Mucosa of stomach (tissue), 1 donor: ENCODE results near the gene PPP1R3F.
A peak's percentile ranks its signal among the peaks of the same experiment; 100 is the strongest.

ENCODE experiments used
- H3K27me3 ChIP-seq: one replicate; pipeline ENCODE4 v1.7.0; 2013; ENCODE audit warnings: mild to moderate bottlenecking, low read length; ENCODE audit not compliant: control insufficient read depth, insufficient read depth
- H3K36me3 ChIP-seq: one replicate; pipeline ENCODE4 v1.7.0; 2013; ENCODE audit warnings: low read length; ENCODE audit not compliant: control insufficient read depth, insufficient read depth
- H3K4me1 ChIP-seq: one replicate; pipeline ENCODE4 v1.7.0; 2013; ENCODE audit warnings: mild to moderate bottlenecking, low read length; ENCODE audit not compliant: control insufficient read depth, insufficient read depth
- H3K4me3 ChIP-seq: one replicate; pipeline ENCODE4 v1.7.0; 2013; ENCODE audit warnings: low read length
- H3K9ac ChIP-seq: one replicate; pipeline ENCODE4 v1.7.0; 2013; ENCODE audit warnings: mild to moderate bottlenecking, low read length, moderate library complexity
- H3K9me3 ChIP-seq: one replicate; pipeline ENCODE4 v1.7.0; 2013; ENCODE audit warnings: mild to moderate bottlenecking, low read length, moderate library complexity; ENCODE audit not compliant: control insufficient read depth
- donor health status: Pancreatic carcinoma.

The PPP1R3F gene

GRCh38 chrX:49269767-49270248 is at the start of gene PPP1R3F:
TSS of gene PPP1R3F (plus strand) at chrX:49269793. CDS start at chrX:49269870, 77 bp downstream.
- Histone ChIP-seq H3K9ac (peak within 1 kb of the TSS; percentile 76), H3K36me3 (no peaks in the 10 kb centered on the region), H3K4me1 (peaks cover 22% of the 10 kb centered on the region), H3K4me3 (peak within 1 kb of the TSS; percentile 63), H3K27me3 (no peaks in the 10 kb centered on the region), H3K9me3 (no peaks in the 10 kb centered on the region)

GRCh38 chrX:49220100-49220499 is 49.5 kb upstream of the PPP1R3F start:
- H3K36me3 ChIP-seq: no peaks in the 10 kb centered on the region
- H3K4me3 ChIP-seq: no peak overlapping the region
- H3K9ac ChIP-seq: no peak overlapping the region
- no peaks in the 10 kb centered on the region for H3K27me3 ChIP-seq
- H3K4me1 ChIP-seq: no peaks in the 10 kb centered on the region
- no peaks in the 10 kb centered on the region for H3K9me3 ChIP-seq

DNA sequence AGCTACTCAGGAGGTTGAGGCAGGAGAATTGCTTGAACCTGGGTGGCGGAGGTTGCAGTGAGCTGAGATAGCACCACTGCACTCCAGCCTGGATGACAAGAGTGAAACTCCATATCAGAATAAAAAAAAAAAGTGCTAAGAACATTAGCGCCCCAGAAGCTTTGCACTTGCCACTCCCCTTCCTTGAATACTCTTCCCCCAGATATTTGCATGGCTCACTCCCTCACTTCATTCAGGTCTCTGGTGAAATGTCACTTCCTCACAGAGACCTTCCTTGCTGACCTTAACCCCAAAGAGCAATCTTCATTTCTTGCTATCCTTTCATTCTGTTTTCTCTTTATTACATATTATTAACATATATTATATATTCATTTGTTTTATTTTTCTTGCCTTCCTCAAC is 47.7 kb upstream of the PPP1R3F start:
- Histone ChIP-seq H3K9me3 (no peaks in the 10 kb centered on the region), H3K4me1 (no peaks in the 10 kb centered on the region), H3K4me3 (no peak overlapping the region), H3K27me3 (no peaks in the 10 kb centered on the region), H3K36me3 (no peaks in the 10 kb centered on the region), H3K9ac (no peak overlapping the region)

GRCh38 chrX:49225858-49226257 is 43.7 kb upstream of the PPP1R3F start:
- Histone ChIP-seq H3K4me3 (no peak overlapping the region), H3K36me3 (no peaks in the 10 kb centered on the region), H3K27me3 (no peaks in the 10 kb centered on the region), H3K4me1 (no peaks in the 10 kb centered on the region), H3K9me3 (no peaks in the 10 kb centered on the region), H3K9ac (no peak overlapping the region)

DNA sequence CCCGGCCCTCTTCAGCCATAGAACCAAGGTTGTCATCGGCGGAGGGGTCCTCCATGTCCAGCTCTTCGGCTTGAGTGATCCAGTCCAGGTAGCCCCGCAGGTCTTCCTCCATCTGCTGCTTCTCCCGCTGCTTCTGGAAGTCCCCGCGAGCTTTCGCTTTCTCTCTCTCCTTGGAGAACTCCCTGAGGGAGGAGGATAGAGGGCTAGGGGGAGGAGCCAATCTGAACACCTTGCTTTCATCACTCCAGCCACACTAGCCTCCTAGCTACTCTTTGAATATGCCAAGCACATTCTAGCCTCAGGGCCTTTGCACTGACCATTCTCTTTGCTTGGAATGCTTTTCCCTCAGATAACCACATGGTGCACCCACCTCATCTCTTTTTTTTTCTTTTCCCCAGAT is 42.6 kb upstream of the PPP1R3F start:
- Histone ChIP-seq H3K9ac (no peak overlapping the region), H3K27me3 (no peaks in the 10 kb centered on the region), H3K36me3 (no peaks in the 10 kb centered on the region), H3K9me3 (no peaks in the 10 kb centered on the region), H3K4me1 (no peaks in the 10 kb centered on the region), H3K4me3 (no peak overlapping the region)

- no peaks in the 10 kb centered on the region for H3K36me3 ChIP-seq
- no peaks in the 10 kb centered on the region for H3K27me3 ChIP-seq
- no peak overlapping the region for H3K4me3 ChIP-seq
- no peaks in the 10 kb centered on the region for H3K4me1 ChIP-seq
- no peak overlapping the region for H3K9ac ChIP-seq
- no peaks in the 10 kb centered on the region for H3K9me3 ChIP-seq
Measured at GRCh38 chrX:49227726-49228125, 41.9 kb upstream of the PPP1R3F start.

DNA sequence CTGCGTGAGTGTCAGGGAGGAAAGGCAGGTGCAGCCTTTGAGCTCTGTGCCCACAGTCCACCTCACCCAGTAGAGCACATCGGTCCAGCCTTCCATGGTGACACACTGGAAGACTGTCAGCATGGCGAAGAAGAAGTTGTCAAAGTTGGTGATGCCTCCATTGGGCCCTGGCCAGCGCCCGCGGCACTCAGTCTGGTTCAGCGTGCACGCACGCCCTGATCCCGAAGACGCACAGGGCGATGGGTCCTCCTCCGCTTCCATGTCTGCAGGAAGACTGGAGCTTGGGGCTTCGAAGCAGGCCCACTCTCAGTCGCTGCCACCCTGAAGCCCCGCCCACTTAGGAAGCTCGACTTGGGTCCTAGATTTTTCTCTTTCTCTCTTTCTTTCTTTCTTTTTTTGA is 41.4 kb upstream of the PPP1R3F start:
- no peak overlapping the region for H3K4me3 ChIP-seq
- no peak overlapping the region for H3K9ac ChIP-seq
- no peaks in the 10 kb centered on the region for H3K9me3 ChIP-seq
- H3K36me3 ChIP-seq: no peaks in the 10 kb centered on the region
- H3K27me3 ChIP-seq: no peaks in the 10 kb centered on the region
- H3K4me1 ChIP-seq: no peaks in the 10 kb centered on the region

- no peaks in the 10 kb centered on the region for H3K4me1 ChIP-seq
- H3K9ac ChIP-seq: peak overlapping the region; percentile 56
- no peaks in the 10 kb centered on the region for H3K9me3 ChIP-seq
- H3K36me3 ChIP-seq: no peaks in the 10 kb centered on the region
- H3K4me3 ChIP-seq: no peak overlapping the region
- no peaks in the 10 kb centered on the region for H3K27me3 ChIP-seq
Measured at GRCh38 chrX:49230500-49231232, 38.9 kb upstream of the PPP1R3F start.

GRCh38 chrX:49231333-49232000 is 38.1 kb upstream of the PPP1R3F start:
- Histone ChIP-seq H3K27me3 (no peaks in the 10 kb centered on the region), H3K9ac (no peak overlapping the region), H3K36me3 (no peaks in the 10 kb centered on the region), H3K4me3 (no peak overlapping the region), H3K9me3 (no peaks in the 10 kb centered on the region), H3K4me1 (no peaks in the 10 kb centered on the region)

- no peaks in the 10 kb centered on the region for H3K36me3 ChIP-seq
- H3K27me3 ChIP-seq: no peaks in the 10 kb centered on the region
- no peak overlapping the region for H3K9ac ChIP-seq
- no peak overlapping the region for H3K4me3 ChIP-seq
- no peaks in the 10 kb centered on the region for H3K4me1 ChIP-seq
- H3K9me3 ChIP-seq: no peaks in the 10 kb centered on the region
Measured at GRCh38 chrX:49232525-49232924, 37.1 kb upstream of the PPP1R3F start.

DNA sequence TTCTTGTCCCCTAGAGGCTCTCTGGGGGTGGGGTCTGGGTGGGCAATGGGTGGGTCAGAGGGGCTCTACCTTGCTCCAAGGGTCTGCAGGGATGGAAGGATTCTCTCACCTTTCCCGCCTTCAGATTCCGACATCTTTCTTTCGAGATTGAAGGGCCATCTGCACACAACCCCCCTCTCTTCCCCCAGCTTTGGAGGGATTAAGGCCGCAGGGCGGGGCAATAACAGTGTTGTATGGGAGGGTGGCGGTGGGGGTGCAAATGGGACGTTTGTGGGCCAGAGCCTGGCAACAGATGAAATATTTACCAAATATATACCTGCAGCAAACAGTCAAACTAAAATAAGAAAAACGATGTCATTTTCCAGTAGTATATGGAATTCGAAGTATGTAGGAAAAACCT is 36.4 kb upstream of the PPP1R3F start, which contains the start of gene CACNA1F:
Gene CACNA1F (minus strand): TSS at position 165 of the 400 bp plus-strand sequence. CDS start 31 bp downstream, at position 134.
- Histone ChIP-seq H3K4me1 (no peaks in the 10 kb centered on the region), H3K4me3 (no peak within 1 kb of the TSS), H3K9me3 (no peaks in the 10 kb centered on the region), H3K9ac (no peak within 1 kb of the TSS), H3K36me3 (no peaks in the 10 kb centered on the region), H3K27me3 (no peaks in the 10 kb centered on the region)

- Histone ChIP-seq H3K4me1 (no peaks in the 10 kb centered on the region), H3K36me3 (no peaks in the 10 kb centered on the region), H3K4me3 (no peak overlapping the region), H3K27me3 (no peaks in the 10 kb centered on the region), H3K9ac (no peak overlapping the region), H3K9me3 (no peaks in the 10 kb centered on the region)
Measured at GRCh38 chrX:49233887-49234555, 35.6 kb upstream of the PPP1R3F start.
